Progenitor cell of endocrine pancreas (in vitro differentiated cells): ENCODE results near the gene NWD2. TPM values are rescaled to one million over a fixed set of nuclear protein-coding genes. Genes with fewer than 3 reads are reported as not detected.

Experiments
- DNase-seq: peaks from one replicate; pipeline ENCODE4 v3.0.0; 2021; ENCODE audit warnings: low spot score; ENCODE audit not compliant: unreplicated experiment
- H3K27ac Mint-ChIP-seq: 2 replicates; pipeline ENCODE4 v1.8.0; 2021; ENCODE audit warnings: mild to moderate bottlenecking, moderate library complexity, mixed read lengths
- H3K27me3 Mint-ChIP-seq: 2 replicates; pipeline ENCODE4 v1.8.0; 2021; ENCODE audit warnings: mixed read lengths
- H3K36me3 Mint-ChIP-seq: 2 replicates; pipeline ENCODE4 v1.8.0; 2022; ENCODE audit warnings: mixed read lengths; ENCODE audit not compliant: insufficient read depth
- H3K4me1 Mint-ChIP-seq: 2 replicates; pipeline ENCODE4 v1.8.0; 2021; ENCODE audit warnings: low read depth, mixed read lengths
- H3K4me3 Mint-ChIP-seq: 2 replicates; pipeline ENCODE4 v1.8.0; 2021; ENCODE audit warnings: low read depth, mild to moderate bottlenecking, moderate library complexity, mixed read lengths
- H3K9me3 Mint-ChIP-seq: 2 replicates; pipeline ENCODE4 v1.8.0; 2021; ENCODE audit warnings: low read depth, mixed read lengths
- total RNA-seq: library from RNA; stranded (reverse); gene quantifications from 2 replicates; pipeline ENCODE4 v1.2.1, GENCODE V29; 2021
- TF ChIP-seq, protein P1 (sequence below): fragments of 200-600 bp; sonication (generic); IDR thresholded peaks from one replicate; pipeline ENCODE4 v1.5.0; 2021; ENCODE audit warnings: antibody characterized with exemption, mild to moderate bottlenecking; ENCODE audit not compliant: unreplicated experiment

Gene NWD2
- total RNA-seq, 1 donor from 2014 or later, result 0.05 TPM

- TF ChIP-seq, protein P1, sequence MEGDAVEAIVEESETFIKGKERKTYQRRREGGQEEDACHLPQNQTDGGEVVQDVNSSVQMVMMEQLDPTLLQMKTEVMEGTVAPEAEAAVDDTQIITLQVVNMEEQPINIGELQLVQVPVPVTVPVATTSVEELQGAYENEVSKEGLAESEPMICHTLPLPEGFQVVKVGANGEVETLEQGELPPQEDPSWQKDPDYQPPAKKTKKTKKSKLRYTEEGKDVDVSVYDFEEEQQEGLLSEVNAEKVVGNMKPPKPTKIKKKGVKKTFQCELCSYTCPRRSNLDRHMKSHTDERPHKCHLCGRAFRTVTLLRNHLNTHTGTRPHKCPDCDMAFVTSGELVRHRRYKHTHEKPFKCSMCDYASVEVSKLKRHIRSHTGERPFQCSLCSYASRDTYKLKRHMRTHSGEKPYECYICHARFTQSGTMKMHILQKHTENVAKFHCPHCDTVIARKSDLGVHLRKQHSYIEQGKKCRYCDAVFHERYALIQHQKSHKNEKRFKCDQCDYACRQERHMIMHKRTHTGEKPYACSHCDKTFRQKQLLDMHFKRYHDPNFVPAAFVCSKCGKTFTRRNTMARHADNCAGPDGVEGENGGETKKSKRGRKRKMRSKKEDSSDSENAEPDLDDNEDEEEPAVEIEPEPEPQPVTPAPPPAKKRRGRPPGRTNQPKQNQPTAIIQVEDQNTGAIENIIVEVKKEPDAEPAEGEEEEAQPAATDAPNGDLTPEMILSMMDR, result no peak
- Mint-ChIP-seq H3K9me3 (no peaks in the 10 kb centered on the region), H3K36me3 (no peaks in the 10 kb centered on the region), H3K27ac (no peak overlapping the region), H3K27me3 (no peaks in the 10 kb centered on the region), H3K4me1 (peaks cover 1% of the 10 kb centered on the region), H3K4me3 (no peak overlapping the region)
- no peak for DNase-seq
Measured at GRCh38 chr4:37385424-37385823, 140.9 kb downstream of the NWD2 start.

DNA sequence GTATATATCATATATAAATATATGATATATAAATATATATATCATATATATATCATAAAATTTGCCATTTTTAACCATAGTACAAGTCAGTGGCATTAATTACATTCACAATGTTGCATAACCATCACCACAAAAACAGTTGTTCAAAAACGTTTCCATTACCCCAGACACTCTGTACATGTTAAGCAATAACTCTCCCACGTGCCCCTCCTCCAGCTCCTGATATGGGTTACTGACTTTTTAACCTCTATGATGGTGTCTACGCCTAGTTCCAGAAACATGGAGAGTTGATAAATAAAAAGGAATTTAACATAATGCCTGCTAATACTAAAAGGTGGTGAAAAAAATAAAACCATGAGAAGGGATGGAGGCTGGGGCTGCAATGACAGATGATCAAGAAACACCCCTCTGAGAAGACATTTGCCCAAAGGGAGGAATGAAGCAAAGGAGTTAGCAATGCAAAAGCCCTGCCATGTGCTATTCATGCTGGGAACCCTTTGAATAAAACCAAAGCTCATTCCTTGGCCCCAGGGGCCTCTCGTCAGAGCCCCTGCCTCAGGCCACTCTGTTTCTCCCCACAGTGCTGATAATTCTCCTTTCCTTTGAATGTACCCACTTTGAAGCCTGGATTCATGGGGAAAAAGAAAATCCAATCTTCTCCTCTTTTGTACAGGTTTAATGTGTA, 144.3 kb downstream of the NWD2 start:
- H3K4me1 Mint-ChIP-seq, result peaks cover 3% of the 10 kb centered on the region
- H3K9me3 Mint-ChIP-seq, result no peaks in the 10 kb centered on the region
- no peak overlapping the region for H3K4me3 Mint-ChIP-seq
- no peaks in the 10 kb centered on the region for H3K36me3 Mint-ChIP-seq
- H3K27ac Mint-ChIP-seq, result no peak overlapping the region
- TF ChIP-seq, protein P1, result no peak
- H3K27me3 Mint-ChIP-seq, result no peaks in the 10 kb centered on the region
- DNase-seq, result no peak

DNA sequence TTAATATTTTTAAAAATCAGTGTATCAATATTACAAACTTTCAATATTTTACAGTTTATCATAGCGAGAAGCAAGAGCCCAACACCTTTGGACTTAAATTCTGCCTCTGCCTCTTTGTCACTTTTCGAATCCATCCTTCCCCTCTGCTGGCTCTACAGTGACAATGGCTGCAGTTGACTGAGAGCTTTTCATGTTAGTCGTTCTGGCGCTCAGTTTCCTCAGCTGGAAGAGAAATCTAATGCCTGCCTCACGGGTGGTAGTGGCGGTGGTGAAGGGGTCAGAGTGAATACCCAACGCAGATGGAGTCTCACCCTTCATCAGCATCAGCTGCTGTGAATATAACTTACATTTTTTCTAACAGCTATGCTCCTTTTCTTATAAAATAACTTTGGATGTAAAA, 144.8 kb downstream of the NWD2 start:
- Mint-ChIP-seq H3K27ac (no peak overlapping the region), H3K4me1 (peaks cover 5% of the 10 kb centered on the region), H3K9me3 (no peaks in the 10 kb centered on the region), H3K27me3 (no peaks in the 10 kb centered on the region), H3K4me3 (no peak overlapping the region), H3K36me3 (no peaks in the 10 kb centered on the region)
- no peak for DNase-seq
- TF ChIP-seq, protein P1, result no peak

GRCh38 chr4:37389967-37390580, 145.5 kb downstream of the NWD2 start:
- H3K4me1 Mint-ChIP-seq, result peaks cover 5% of the 10 kb centered on the region
- no peaks in the 10 kb centered on the region for H3K36me3 Mint-ChIP-seq
- no peak overlapping the region for H3K27ac Mint-ChIP-seq
- H3K27me3 Mint-ChIP-seq, result no peaks in the 10 kb centered on the region
- H3K9me3 Mint-ChIP-seq, result no peaks in the 10 kb centered on the region
- no peak for DNase-seq
- TF ChIP-seq, protein P1, result peak; percentile 89
- H3K4me3 Mint-ChIP-seq, result no peak overlapping the region

DNA sequence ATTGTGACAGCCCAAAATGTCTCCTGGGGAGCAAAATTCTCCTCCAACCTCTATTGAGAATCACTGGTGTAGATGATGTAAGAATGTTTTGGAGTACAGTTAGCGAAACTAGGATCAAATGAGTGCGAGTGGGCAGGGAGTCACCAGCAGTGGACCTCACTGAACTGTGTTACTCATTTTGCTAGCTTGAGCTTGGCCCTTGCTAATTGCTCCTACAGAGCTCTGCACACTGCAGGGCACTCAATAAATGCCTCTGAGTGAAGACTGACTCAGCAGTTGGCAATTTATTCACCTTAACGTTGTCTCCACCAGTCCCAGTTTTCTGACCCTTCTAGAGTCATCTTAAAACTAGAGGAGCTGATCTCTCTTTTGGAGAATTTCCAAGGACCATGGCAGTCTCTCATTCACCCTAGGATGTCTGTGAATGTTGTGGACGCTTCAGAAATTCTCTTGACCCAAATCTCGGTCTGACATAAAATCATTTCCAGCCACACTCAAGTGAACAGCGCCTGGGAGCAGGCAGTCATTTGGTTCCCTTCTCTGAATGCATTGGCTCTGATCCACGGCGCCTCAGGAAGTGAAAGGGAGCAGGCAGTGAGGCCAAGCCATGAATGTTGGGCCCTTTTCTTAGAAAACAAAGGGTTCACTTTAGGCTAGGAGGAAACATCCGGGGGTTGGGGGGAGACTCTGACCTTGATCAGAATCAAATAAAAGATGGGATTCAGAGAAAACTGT, 148.1 kb downstream of the NWD2 start:
- Mint-ChIP-seq H3K36me3 (no peaks in the 10 kb centered on the region), H3K9me3 (peaks cover under 1% of the 10 kb centered on the region), H3K27ac (no peak overlapping the region), H3K4me3 (no peak overlapping the region), H3K4me1 (peaks cover 6% of the 10 kb centered on the region), H3K27me3 (no peaks in the 10 kb centered on the region)
- TF ChIP-seq, protein P1, result no peak
- DNase-seq, result no peak
